Rectal smooth muscle tissue (tissue), 1 donor: ENCODE measurements around the gene ATP2A3.

Experiments
- H3K27ac ChIP-seq: one replicate; pipeline ENCODE4 v1.7.0; 2013; ENCODE audit warnings: low read depth, low read length, inconsistent platforms
- H3K27me3 ChIP-seq: one replicate; pipeline ENCODE4 v1.7.0; 2013; ENCODE audit warnings: low read length; ENCODE audit not compliant: control insufficient read depth, insufficient read depth
- H3K36me3 ChIP-seq: one replicate; pipeline ENCODE4 v1.7.0; 2013; ENCODE audit warnings: low read length; ENCODE audit not compliant: control insufficient read depth, insufficient read depth
- H3K4me1 ChIP-seq: one replicate; pipeline ENCODE4 v1.7.0; 2013; ENCODE audit warnings: low read length; ENCODE audit not compliant: control insufficient read depth, insufficient read depth
- H3K4me3 ChIP-seq: one replicate; pipeline ENCODE4 v1.7.0; 2013; ENCODE audit warnings: low read length
- H3K9ac ChIP-seq: one replicate; pipeline ENCODE4 v1.7.0; 2013; ENCODE audit warnings: low read length

ATP2A3 gene

GRCh38 chr17:3964203-3965117 is at the start of gene ATP2A3:
Gene ATP2A3, minus strand, starts transcription at chr17:3964437. Its CDS starts 146 bp downstream, at chr17:3964291.
- H3K4me3 ChIP-seq: peak within 1 kb of the TSS; percentile 70
- H3K27me3 ChIP-seq: no peaks in the 10 kb centered on the region
- H3K36me3 ChIP-seq: no peaks in the 10 kb centered on the region
- H3K4me1 ChIP-seq: no peaks in the 10 kb centered on the region
- peak within 1 kb of the TSS; percentile 51 for H3K9ac ChIP-seq
- peak within 1 kb of the TSS; percentile 6 for H3K27ac ChIP-seq

DNA sequence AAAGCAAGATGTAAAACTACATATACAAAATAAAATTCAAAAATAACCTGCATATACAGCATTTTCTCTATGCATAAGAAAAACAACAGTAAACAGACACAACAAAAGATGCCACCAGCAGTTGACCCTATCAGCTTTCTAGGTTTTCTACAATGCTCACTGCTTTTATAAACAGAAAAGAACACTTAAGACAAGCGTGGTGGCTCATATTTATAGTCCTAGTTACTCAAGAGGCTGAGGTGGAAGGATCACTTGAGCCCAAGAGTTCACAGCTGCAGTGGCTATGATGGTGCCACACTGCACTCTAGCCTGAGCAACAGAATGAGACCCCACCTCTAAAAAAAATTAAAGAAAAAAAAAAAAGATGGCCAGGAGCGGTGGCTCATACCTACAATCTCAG is 46.5 kb upstream of the ATP2A3 start:
- Histone ChIP-seq H3K36me3 (peaks cover 55% of the 10 kb centered on the region), H3K4me1 (no peaks in the 10 kb centered on the region), H3K4me3 (no peak overlapping the region), H3K27me3 (no peaks in the 10 kb centered on the region), H3K27ac (no peak overlapping the region), H3K9ac (no peak overlapping the region)

DNA sequence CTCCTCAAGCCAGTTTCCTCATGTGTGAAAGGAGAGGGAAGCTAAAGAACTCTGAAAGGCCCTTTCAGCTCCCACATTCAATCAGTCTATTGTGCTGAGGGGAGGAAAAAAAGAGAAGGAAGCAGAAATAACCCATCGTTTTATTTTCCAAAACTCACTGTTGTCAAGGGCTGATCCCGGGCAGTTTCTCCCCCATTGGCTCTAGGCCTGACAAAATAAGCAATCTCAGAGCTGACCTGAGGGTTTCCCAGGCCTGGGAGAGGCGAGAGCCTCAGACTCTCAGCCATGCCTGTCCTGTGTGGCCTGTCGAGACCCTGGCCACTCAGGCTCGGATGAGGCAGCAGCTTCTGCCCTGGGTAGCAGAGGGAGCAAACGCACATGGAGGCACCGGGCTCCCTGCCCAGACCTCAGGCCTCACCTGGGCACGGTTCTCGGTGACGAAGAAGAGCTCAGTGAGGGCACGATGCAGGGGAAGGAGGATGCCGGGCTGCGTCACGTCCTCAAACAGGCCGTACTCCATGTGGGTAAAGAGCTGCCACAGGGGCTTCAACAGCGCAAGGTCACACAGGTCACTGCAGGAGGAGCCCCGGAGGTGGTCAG is 45.0 kb upstream of the ATP2A3 start:
- Histone ChIP-seq H3K36me3 (peaks cover 45% of the 10 kb centered on the region), H3K9ac (no peak overlapping the region), H3K4me3 (no peak overlapping the region), H3K4me1 (no peaks in the 10 kb centered on the region), H3K27me3 (no peaks in the 10 kb centered on the region), H3K27ac (no peak overlapping the region)

DNA sequence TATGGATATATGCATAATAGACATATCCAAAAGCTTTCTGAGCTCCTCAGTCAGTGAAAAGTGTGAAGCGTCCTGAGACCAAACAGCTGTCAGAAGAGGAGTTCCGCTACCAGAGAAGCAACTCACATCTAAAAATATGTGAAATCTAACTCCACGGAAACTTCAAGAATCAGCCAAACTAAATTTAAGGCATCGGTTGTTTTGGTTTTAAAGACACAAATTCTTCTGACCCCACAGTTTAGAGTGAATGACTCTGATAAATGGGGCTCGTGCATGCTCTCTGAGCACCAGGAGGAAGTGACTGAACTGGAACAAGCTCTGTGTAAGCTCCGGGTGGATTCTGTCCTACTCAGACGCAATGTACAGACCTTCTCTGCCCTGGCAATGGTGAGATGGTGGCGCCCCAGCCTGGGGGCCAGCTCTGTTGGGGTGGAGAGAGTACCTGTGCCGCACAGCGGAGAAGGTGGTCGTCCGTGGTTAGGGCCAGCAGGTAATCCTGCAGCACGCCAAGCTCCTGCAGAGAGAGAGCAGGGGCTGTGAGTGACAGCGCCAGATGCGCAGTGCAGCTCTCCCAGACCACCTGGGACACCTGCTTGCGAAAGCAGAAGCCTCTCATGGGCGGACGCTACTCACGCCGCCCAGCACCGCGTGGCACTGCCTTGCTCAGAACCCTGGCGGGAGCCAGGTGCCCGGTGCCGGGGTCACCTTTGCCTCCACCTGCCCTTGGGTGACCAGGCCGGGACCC is 44.4 kb upstream of the ATP2A3 start:
- peaks cover 39% of the 10 kb centered on the region for H3K36me3 ChIP-seq
- no peak overlapping the region for H3K9ac ChIP-seq
- H3K27me3 ChIP-seq: no peaks in the 10 kb centered on the region
- H3K27ac ChIP-seq: no peak overlapping the region
- no peak overlapping the region for H3K4me3 ChIP-seq
- H3K4me1 ChIP-seq: no peaks in the 10 kb centered on the region

DNA sequence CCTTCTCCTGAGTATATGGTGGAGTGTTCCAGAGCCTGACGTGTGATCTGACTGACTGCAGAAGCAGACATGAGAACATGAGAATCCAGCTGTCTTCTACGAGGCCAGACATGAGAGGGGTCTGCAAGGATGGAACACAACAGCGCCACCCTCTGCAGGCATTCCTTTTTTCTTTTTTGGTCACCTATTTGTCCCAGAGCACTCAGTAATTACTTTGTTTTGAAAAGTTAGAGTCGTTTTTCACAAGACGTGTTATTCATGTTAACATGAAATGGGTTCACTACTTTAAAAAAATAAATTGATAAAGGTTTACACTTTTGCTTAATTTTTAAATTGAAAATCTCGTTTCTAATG is 43.8 kb upstream of the ATP2A3 start:
- Histone ChIP-seq H3K36me3 (peaks cover 34% of the 10 kb centered on the region), H3K27ac (no peak overlapping the region)

DNA sequence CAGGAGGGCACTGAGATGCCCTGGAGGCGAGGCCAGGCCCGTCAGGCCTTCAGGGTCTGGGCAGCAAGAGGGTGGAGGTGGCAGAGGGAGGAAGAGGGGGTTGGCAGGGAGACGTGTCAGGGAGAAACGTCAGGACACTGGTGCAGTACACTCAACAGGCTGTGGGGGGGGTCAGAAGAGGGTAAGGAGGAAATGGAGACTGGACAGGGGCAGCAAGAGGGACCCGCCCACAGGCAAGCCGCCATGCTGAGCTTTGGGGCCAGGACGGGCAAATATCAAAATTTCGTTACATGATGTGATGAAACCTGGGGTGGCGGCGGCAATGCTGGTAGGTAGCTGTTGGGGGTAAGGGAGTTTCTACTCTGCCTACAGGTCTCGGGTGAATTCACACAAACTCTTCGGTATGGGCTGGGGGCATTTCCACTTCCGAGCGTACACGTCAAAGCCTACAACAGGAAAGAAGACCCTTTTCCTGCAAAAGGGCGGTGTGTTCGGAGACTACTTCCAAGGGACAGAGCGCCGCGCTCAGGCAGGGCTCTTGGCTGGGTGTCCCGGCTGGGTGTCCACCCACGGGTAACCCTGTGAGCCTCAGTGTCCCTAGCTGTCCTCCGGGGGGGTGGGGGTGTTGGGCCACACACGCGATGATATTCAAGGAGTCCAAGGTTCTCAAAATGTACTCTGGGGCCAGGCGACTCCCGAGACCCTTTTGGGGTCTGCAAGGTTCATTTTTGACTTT is 43.3 kb upstream of the ATP2A3 start:
- H3K36me3 ChIP-seq: peaks cover 34% of the 10 kb centered on the region
- H3K9ac ChIP-seq: no peak overlapping the region
- no peak overlapping the region for H3K27ac ChIP-seq
- H3K4me1 ChIP-seq: no peaks in the 10 kb centered on the region
- no peak overlapping the region for H3K4me3 ChIP-seq
- H3K27me3 ChIP-seq: no peaks in the 10 kb centered on the region

More for the DNA sequence above, 43.8 kb upstream of the ATP2A3 start:
- Histone ChIP-seq H3K9ac (no peak overlapping the region), H3K27me3 (no peaks in the 10 kb centered on the region), H3K4me3 (no peak overlapping the region), H3K4me1 (no peaks in the 10 kb centered on the region)

GRCh38 chr17:4006745-4007211 is 42.5 kb upstream of the ATP2A3 start:
- H3K4me1 ChIP-seq: no peaks in the 10 kb centered on the region
- H3K9ac ChIP-seq: no peak overlapping the region
- H3K36me3 ChIP-seq: peaks cover 27% of the 10 kb centered on the region
- H3K4me3 ChIP-seq: no peak overlapping the region
- H3K27ac ChIP-seq: no peak overlapping the region
- no peaks in the 10 kb centered on the region for H3K27me3 ChIP-seq

- Histone ChIP-seq H3K36me3 (peaks cover 26% of the 10 kb centered on the region), H3K27ac (no peak overlapping the region), H3K9ac (no peak overlapping the region), H3K27me3 (no peaks in the 10 kb centered on the region), H3K4me1 (no peaks in the 10 kb centered on the region), H3K4me3 (no peak overlapping the region)
Measured at GRCh38 chr17:4006165-4006589, 41.9 kb upstream of the ATP2A3 start.

GRCh38 chr17:4005296-4006164 is 41.3 kb upstream of the ATP2A3 start:
- H3K27me3 ChIP-seq: no peaks in the 10 kb centered on the region
- H3K4me1 ChIP-seq: no peaks in the 10 kb centered on the region
- H3K4me3 ChIP-seq: no peak overlapping the region
- no peak overlapping the region for H3K9ac ChIP-seq
- H3K36me3 ChIP-seq: peaks cover 26% of the 10 kb centered on the region
- no peak overlapping the region for H3K27ac ChIP-seq

DNA sequence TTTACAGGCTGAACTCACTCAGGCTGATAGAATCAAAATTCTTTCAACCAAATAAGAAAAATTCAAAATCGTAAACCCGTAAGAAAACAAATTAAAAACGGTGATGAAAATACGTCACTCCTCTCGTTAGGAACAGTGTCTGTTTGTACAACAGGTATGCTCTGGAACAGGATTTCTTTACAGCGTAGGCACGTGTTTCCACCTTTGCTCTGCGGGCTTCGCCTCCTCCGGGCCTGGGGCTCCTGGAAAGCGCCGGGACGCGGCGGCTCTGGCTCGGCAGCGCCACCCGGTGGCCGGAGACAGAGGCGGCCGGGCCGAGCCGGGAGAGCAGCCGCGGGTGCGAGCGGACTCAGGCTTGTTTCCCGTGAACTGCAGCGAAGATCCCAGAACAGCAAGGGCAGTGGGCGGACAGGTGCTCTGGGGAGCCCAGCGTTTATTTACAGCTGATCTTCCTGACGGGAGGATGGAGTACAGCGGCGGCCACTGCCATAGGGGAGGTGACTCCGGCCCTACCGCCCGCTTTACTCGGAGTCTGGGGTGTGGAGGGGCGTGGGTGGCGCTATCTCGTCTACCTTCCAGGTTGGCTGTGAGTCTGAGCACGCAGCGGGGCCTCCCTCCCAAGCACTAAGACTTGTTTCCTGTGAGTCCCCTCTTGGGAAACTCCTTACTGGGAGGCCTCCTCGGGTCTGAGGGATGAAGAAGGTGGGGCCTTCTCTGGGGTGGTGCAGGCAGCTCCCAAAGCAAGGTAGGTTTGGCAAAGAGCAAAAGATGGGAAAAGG is 40.5 kb upstream of the ATP2A3 start:
- Histone ChIP-seq H3K9ac (no peak overlapping the region), H3K27ac (no peak overlapping the region), H3K27me3 (no peaks in the 10 kb centered on the region), H3K36me3 (peaks cover 26% of the 10 kb centered on the region), H3K4me1 (no peaks in the 10 kb centered on the region), H3K4me3 (no peak overlapping the region)
